SH-SY5Y (cell line): ENCODE measurements around the gene VPS8.

Experiments used
- GATA2 ChIP-seq: IDR thresholded peaks from 2 replicates; pipeline ENCODE4 v1.6.1; 2011; ENCODE audit warnings: mild to moderate bottlenecking, low read depth, low read length
- GATA3 ChIP-seq: IDR thresholded peaks from 2 replicates; pipeline ENCODE4 v1.6.1; 2011; ENCODE audit warnings: low read depth, mild to moderate bottlenecking, low read length, moderate library complexity

Gene VPS8

DNA sequence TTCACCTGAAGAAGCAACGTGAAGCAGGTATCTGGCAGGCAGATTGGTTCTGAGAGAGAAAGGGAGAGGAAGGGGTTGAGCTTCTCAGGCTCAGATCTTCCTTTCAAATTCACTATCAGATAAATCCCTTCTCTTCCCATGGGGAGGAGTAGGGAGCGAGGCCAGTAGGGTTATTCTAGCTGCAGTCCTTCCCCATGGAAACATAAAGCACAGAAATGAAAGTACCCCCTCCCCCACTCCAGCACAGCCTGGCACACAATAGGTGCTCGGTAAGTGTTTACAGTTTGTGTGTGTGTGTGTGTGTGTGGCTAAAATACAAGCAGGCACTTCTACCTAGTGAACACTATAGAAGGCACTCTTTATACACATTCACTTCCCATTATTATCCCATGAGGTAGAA lies 20.8 kb upstream of the VPS8 start:
- TF ChIP-seq GATA3: no peak
- TF ChIP-seq GATA2: no peak

GRCh38 chr3:184795522-184796190 lies 16.3 kb upstream of the VPS8 start:
- TF ChIP-seq GATA2: no peak
- no peak for TF ChIP-seq GATA3

GRCh38 chr3:184796551-184796950 lies 15.4 kb upstream of the VPS8 start:
- TF ChIP-seq GATA2 (no peak), GATA3 (no peak)

GRCh38 chr3:184796954-184797353 lies 15.0 kb upstream of the VPS8 start:
- TF ChIP-seq GATA2: no peak
- TF ChIP-seq GATA3: no peak

DNA sequence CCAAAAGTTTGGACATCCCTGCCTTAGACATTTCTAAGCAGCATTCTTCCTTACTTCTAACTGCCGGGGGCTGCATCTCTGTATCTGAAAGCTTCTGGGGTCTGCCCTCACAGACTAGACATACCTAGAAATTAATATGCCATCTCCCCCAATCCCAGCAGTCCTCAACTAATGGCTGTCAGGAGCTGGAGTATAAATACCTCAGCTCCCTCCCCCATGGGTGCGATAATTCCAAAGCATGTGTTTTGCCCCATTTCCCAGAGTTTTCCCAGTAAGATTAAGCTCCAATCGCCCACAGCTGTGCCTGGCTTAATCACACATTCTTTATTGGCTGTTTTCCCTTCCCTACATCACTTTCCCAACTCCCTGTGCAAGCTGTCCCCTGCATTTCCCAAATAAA lies 13.8 kb upstream of the VPS8 start:
- TF ChIP-seq GATA3: no peak
- TF ChIP-seq GATA2: no peak

- TF ChIP-seq GATA2 (no peak), GATA3 (no peak)
Observed at GRCh38 chr3:184800349-184800930, 11.5 kb upstream of the VPS8 start.

- no peak for TF ChIP-seq GATA3
Observed at GRCh38 chr3:184801241-184801785, 10.7 kb upstream of the VPS8 start.

GRCh38 chr3:184802150-184802549 lies 9.8 kb upstream of the VPS8 start:
- TF ChIP-seq GATA3: no peak
- no peak for TF ChIP-seq GATA2

- TF ChIP-seq GATA3 (no peak), GATA2 (no peak)
Observed at GRCh38 chr3:184804801-184805200, 7.2 kb upstream of the VPS8 start.

DNA sequence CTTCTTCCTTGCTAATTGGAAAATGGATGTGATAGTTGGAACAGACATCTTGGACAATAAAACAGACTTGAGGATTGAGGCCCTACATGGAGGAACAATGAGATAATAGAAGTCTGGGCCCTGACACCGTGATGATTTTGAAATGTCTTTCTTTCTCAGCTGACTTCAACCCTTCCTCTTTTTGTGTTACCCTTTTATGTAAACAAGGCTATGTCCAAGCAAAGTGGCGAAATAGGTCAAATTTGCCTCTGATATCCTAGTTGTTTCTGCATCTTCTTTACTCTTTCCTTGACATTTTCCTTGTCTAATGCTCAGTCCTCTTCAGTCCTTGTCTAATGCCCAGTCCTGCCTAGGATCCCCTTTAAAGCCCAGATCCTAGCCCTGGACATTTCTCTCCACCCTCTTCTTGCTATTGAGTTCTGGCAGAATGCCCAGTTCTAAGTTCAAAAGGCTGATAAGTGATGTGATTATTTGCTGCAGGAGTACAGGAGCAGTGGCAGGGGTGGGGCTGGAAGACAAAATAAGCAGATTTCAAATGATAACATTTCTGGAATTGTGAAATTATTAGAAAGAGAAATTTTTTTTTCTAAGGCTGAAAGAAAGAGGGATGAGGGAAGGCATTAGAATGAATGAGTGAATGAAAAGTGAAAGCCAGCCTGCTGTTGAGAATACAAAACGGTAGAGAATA lies 6.5 kb upstream of the VPS8 start:
- TF ChIP-seq GATA2 (peak; percentile 81), GATA3 (peak; percentile 61)

DNA sequence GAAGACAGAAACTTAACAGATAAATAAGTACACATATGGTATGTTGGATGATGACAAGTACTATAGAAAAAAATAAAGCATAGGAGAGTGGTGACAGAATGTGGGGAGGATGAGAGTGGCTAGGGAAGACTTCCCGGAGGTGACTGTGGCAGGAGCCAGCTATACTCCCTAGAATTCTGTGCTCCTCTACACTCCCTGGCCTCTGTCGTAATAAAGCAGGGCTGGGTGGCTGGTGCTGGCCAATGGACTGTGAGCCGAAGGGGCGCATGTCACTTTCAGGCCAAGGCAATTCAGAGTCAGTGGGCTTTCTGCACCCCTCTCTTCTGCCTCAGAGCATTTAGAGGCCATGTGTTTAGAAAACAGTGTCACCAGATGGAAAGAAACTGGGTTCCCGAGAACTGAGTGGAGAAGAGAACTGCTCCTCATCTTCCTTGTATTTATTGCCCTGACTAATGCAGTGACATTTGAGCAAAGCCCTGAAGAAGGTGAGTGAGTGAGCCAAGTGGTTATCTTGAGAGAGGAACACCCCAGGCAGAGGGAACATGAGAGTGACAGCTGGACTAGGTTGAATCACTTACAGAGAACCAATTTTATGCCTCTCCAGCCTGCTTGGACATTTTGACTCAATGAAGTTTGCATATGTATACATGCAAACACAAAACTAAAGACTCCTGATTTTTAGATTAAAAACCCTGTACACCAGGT lies 5.2 kb upstream of the VPS8 start:
- TF ChIP-seq GATA2 (no peak), GATA3 (no peak)

- TF ChIP-seq GATA3 (peak; percentile 57), GATA2 (peak; percentile 58)
Observed at GRCh38 chr3:184807549-184807948, 4.4 kb upstream of the VPS8 start.

GRCh38 chr3:184808021-184808420 lies 3.9 kb upstream of the VPS8 start:
- TF ChIP-seq GATA2 (no peak), GATA3 (no peak)

DNA sequence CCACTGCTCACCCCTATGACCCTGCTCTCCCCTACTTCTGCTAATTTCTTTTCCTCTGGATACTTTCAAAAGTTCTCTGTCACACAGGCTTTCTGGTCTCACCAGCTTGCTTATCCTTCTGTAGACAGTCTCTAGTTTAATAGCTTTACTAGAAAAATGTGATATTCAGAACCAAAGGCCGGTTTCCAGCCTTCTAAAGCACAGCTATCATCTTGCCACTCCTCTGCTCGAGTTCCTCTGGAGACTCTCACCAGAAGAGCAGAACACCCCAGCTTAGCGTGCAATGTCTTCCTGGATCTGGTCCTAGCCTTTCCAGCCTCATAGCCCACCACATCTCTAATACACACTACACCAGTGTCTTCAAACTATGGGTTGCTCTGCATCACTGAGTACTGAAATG lies 1.8 kb upstream of the VPS8 start:
- TF ChIP-seq GATA3: no peak
- TF ChIP-seq GATA2: no peak
